AG04449 (cell line): Measurements from ENCODE around the gene CD226.

Experiments used
- CTCF ChIA-PET: fragments of 350-600 bp; formaldehyde crosslinking; extraction: SDS; loops from one replicate; lab custom pipeline; 2021; ENCODE audit warnings: antibody characterized with exemption; lab: Yijun Ruan, JAX
- POLR2A ChIA-PET: fragments of 400-600, 350-600 bp; formaldehyde crosslinking; extraction: SDS; loops from one replicate; lab custom pipeline; 2020; ENCODE audit warnings: antibody characterized with exemption, inconsistent platforms; lab: Yijun Ruan, JAX
- DNase-seq: peaks from one replicate; pipeline ENCODE4 v3.0.0-alpha.2; 2010; ENCODE audit warnings: low read depth, low spot score
- H3K4me3 ChIP-seq: 2 replicates; pipeline ENCODE4 v1.5.1; 2011; ENCODE audit warnings: low read depth, mild to moderate bottlenecking, control low read depth, low read length
- CTCF ChIP-seq: IDR thresholded peaks from one replicate; pipeline ENCODE4 v1.5.1; 2011; ENCODE audit warnings: mild to moderate bottlenecking, moderate library complexity, low read length, control low read depth, inconsistent platforms; ENCODE audit not compliant: insufficient read depth; ENCODE audit errors: missing control alignments

Gene CD226

GRCh38 chr18:69957747-69958146, 10.1 kb upstream of the CD226 start:
- POLR2A ChIA-PET, result no interaction called here
- CTCF ChIA-PET, result no interaction called here

DNA sequence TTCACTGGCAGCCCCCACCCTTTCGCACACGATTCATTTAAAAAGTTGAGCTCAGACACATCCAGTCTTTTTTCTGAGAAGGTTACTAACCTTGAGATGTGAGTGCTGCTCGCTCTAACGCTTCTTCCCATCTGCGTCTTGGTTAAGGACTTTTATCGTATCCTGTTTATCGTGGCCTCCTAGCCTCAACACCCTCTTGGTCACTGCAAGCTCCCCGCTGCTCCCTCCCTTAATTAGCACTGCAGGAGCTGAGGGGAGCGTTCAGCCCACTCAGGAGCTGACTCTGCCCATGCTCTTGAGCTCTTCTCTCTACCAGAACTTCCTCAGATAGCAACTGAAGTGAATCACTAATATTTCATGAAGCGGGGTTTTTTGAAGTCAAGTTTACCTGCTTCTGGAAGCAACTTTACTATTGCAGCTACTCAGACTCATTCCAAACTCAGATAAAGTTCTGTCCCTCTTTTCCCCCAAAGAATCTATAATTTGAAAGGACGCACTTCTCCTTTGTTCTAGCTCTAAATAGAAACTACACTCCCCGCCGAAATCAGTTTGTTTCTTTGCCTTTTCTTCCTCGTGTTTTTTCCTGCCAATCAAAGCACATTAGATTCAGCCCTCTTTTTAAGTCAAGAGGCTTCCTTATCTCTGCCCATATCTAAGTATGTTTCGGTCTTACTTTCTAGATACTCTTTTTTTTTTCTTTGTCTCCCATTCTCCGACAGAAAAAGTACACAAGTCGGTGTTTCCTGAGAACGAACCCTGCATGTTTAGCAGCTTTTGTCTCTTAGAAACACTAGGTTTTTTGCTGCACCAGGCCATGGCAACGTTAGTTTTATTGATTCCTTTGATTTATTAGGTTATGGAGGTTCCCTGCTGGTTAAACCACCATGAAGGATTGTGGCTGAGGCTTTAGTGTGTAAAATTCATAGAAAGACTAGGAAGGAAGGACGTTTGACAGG, 9.3 kb upstream of the CD226 start:
- H3K4me3 ChIP-seq, result no peak overlapping the region
- no peak for DNase-seq
- POLR2A ChIA-PET, result no interaction called here
- CTCF ChIA-PET, result interaction anchor here (0.5 kb wide), 1 partner anchor 493 kb away, joined by 3 read pairs; no protein-coding TSS in a partner anchor
- no peak for TF ChIP-seq CTCF

More at GRCh38 chr18:69957747-69958146, 10.1 kb upstream of the CD226 start:
- DNase-seq, result no peak
- TF ChIP-seq CTCF, result no peak
- no peak overlapping the region for H3K4me3 ChIP-seq

DNA sequence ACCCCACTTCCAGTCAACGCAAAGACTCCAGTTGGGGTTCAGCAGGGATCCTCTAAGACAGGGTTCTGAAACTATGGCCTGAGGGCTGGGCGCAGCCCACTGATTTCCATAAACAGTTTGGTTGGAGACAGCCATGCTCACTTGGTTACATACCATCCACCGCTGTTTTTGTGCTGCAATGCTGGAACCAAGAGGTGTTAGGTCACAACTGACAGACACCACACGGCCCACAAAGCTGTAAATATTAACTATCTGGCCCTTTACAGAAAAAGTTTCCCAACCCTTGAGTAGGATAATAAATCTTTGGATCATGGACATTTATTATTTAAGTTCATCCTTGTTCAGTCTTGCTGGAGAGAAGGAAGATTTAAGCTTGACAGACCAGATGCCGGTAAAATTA, 8.4 kb upstream of the CD226 start:
- no peak overlapping the region for H3K4me3 ChIP-seq
- no peak for DNase-seq
- no peak for TF ChIP-seq CTCF
- ChIA-PET POLR2A (no interaction called here), CTCF (interaction anchor here (0.5 kb wide), 1 partner anchor 494 kb away, joined by 3 read pairs; no protein-coding TSS in a partner anchor)

DNA sequence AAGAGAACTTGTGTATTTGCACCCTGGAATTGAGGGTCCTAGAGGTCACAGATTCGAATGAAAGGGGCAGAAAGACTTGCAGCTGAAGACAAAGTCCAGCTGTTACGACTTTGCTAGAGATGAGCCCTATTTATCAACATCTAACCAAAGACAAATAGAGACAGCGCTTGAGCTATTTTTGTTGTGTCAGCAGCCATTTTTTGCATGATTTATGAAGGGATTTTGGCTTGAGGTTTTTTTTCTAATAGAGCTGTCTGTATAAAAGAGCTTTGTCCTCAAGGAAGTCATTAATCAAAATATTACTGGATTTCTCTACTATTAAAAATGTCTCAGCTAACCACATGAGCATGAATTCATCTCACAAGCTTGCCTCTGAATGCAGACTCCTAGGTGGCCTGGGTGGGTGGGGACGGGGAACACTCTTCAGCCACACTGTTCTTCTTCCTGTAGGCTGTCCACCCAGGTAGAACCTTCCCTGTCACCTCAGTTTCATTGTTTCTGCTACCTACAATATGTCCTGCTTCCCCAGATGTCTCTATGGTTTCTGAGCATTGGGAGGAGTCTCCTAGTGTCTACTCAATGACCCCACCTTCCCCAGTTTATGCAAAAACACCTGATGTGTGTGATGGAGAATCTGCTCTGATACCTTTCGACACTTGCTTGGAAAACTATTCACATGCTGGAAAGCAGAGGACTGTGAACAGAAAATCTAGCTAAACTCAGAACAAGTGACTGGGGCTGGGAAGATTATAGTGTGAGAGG, 7.2 kb upstream of the CD226 start:
- H3K4me3 ChIP-seq, result no peak overlapping the region
- no peak for DNase-seq
- ChIA-PET CTCF (no interaction called here), POLR2A (no interaction called here)
- TF ChIP-seq CTCF, result no peak

DNA sequence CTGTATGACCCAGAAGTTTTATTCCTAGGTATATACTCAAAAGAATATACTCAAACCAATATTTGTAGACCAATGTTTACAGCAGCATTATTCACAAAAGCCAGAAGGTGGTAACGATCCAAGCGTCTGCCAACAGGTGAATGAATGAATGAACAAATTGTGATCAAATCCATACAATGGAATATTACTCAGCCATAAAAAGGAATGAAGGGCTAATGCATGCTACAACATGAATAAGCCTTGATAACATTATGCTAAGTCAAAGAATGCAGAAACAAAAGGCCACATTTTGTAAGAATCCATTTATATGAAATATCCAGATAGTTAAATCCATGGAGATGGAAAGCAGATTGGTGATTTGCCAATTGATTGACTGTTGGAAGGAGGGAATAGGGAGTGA, 5.5 kb upstream of the CD226 start:
- POLR2A ChIA-PET, result no interaction called here
- CTCF ChIA-PET, result no interaction called here
- no peak for TF ChIP-seq CTCF
- DNase-seq, result no peak
- no peak overlapping the region for H3K4me3 ChIP-seq

DNA sequence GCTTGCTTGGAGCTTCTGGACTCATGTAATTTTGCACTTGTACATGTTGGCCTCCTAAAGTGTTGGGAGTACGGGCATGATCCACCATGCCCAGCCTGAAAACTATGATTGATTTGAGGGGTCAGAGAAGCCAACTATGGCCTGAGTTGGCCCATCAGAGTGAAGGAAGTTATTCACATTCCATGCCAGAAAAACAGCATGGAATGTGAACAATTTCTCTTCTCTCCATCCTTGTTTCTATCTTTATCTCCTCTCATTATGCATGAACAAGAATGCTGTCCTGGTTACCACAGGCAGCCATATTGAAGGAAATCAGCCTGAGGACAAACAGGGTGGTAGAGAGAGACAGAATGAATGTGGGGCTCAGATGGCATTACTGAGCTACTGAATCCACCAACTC, 3.5 kb upstream of the CD226 start:
- peak; percentile 37 for DNase-seq
- H3K4me3 ChIP-seq, result no peak overlapping the region
- ChIA-PET CTCF (interaction anchor here (1.1 kb wide), 1 partner anchor 34 kb away, joined by 3 read pairs; no protein-coding TSS in a partner anchor), POLR2A (interaction anchor here (1.1 kb wide), 1 partner anchor 94 kb away, joined by 3 read pairs; no protein-coding TSS in a partner anchor)
- TF ChIP-seq CTCF, result no peak
